EH (cell line): Measurements from ENCODE around the gene KDM4C.
A peak's percentile ranks its signal among the peaks of the same experiment; 100 is the strongest.
"Not testable (repeated sequence)": the region's sequence is repeated elsewhere in the genome, so short reads cannot be mapped to it uniquely, and the experiment has no call there.

Experiments
- DNase-seq: peaks from one replicate; pipeline ENCODE4 v3.0.0-alpha.2; 2015; ENCODE audit warnings: low read depth

Gene KDM4C

GRCh38 chr9:6807669-6808068, 49.9 kb downstream of the KDM4C start:
- not testable (repeated sequence) for DNase-seq

DNA sequence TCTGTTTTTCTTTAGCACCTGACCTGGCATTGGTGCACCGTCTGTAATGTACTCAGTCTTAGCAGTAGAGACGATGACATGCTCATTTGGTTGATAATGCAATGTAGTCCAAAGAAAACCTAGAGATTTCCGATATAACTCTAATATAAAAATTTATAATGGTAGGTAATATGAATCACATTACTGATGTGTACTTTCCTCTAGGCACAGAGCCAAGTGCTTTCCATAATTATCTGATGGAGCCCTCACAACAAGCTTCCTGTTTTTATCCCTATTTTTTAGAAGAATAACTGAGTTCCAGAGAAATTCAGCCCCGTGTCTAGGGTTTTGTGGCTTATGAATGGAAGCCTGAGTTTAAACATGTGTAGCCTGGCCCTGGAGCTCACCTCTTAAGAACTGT, 53.7 kb downstream of the KDM4C start:
- DNase-seq, result peak; percentile 8

DNA sequence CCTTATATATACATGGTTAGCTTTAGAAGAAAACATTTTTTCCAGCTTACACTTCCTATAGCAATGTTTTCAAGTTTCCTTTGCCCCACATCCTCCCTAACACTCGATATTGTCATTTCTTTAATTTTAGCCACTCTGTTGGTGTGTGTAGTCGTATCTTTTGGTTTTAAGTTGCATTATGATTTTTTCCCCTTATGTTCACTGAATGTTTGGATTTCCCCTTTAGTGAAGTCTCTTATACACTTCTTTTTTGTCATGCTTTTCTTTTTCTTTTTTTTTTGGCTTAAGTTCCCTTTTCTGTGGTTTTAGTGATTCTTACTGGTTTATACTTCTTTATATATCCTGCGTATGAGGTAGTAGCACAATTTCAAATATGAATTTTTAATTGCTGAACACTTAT, 58.8 kb downstream of the KDM4C start:
- DNase-seq, result no peak

DNA sequence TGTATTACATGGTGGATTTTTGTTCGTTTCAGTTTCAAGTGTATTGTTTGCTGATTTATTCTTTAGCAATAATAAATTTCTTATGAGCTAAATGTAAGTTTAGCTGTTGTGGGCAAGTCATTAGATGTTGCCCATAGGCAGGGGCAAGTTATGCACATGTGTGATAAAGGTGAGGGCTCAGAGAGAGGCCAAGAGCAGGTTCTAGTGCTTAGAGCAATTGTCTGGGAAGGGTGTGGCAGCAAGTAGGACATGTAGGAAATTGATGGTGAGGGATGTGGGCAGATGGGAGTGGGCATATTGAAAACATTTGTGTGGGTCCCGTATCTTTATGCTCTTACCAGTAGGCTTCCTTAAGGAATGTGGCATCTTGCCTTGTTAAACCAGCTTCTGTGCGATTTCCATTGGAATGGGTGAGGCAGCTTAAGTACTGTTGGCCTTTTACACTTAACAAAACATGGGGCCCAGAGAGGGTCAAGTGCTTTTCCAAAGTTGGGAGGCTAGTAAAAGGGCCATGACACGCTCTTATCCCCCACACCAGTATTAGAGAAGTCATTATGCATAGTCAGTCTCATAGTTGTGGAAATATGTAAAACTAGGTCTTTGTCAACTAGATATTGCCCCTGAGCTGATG, 60.6 kb downstream of the KDM4C start:
- no peak for DNase-seq

GRCh38 chr9:6819112-6819511, 61.3 kb downstream of the KDM4C start:
- DNase-seq, result no peak

GRCh38 chr9:6819529-6819928, 61.8 kb downstream of the KDM4C start:
- no peak for DNase-seq

DNA sequence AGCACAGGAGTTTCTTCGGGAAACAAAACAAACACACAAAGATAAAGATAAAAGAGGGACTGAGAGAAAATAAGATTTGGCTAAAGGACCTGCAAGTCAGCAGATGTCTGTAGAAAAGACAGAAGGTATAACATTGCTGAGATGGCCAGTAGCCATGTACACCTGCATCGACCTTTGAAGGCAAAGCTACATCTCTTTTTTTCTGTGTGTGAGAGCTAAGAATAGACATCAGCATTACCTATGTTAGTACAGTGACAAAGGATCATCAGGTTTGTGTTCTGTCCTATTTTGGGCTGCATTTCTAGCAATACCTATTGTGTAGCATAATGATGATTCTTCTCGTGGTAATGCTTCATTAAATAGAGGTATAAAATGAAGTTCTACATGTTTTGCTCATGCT, 64.9 kb downstream of the KDM4C start:
- no peak for DNase-seq

GRCh38 chr9:6827439-6828145, 69.8 kb downstream of the KDM4C start:
- peak; percentile 48 for DNase-seq

DNA sequence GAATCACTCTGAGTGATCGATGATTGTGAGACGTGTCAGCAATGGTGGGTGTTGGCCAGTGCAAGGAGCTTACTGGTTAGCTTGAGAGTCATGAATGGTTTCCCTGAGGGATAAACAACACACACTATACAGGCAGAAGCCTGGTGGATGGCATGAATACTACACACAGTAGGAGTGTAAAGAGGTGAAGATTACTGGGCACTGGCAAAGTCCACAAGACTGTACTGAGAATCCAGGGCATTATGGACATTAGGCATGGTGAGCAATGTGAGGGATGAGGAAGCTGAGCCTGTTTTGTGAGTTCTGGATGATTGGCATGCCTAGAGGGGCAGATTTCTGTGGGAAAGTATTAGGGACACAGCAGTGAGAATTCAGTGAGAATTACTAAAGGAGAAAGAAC, 71.3 kb downstream of the KDM4C start:
- peak; percentile 18 for DNase-seq

GRCh38 chr9:6829536-6829935, 71.8 kb downstream of the KDM4C start:
- no peak for DNase-seq

DNA sequence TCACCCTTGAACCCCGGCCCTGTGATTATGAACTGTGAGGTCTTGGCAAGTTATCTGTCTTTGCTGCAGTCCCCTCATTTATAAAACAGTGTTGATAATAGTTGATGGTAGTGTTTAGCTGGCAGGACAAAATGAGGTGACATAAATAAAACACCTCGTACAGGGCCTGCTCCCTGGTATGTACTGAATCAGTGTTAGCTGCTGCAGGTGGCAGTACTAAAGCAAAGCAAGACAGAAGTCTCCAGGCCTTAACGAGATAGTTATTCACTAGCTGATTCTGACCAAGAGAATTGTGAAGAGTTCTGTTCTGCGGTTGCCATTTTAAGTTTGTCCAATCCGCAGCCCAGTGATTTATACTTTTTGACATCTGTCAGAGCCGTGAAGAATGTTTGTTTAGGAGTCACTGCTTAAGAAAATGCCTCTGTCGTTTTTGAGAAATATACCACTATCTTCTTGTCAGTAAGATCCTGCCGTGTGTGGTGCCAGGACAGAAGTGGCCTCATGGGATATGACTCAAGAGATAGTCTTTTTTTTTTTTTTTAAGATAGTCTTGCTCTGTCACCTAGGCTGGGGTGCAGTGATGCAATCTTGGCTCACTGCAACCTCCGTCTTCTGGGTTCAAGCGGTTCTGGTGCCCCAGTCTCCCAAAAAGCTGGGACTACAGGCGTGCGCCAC, 75.9 kb downstream of the KDM4C start:
- DNase-seq, result peak; percentile 48

- no peak for DNase-seq
Observed at GRCh38 chr9:6834306-6834705, 76.5 kb downstream of the KDM4C start.

- no peak for DNase-seq
Observed at GRCh38 chr9:6838158-6838557, 80.4 kb downstream of the KDM4C start.

- peak; percentile 71 for DNase-seq
Observed at GRCh38 chr9:6842584-6842947, 84.8 kb downstream of the KDM4C start.

GRCh38 chr9:6843742-6844141, 86.0 kb downstream of the KDM4C start:
- DNase-seq, result no peak

GRCh38 chr9:6844267-6844666, 86.5 kb downstream of the KDM4C start:
- DNase-seq, result no peak

DNA sequence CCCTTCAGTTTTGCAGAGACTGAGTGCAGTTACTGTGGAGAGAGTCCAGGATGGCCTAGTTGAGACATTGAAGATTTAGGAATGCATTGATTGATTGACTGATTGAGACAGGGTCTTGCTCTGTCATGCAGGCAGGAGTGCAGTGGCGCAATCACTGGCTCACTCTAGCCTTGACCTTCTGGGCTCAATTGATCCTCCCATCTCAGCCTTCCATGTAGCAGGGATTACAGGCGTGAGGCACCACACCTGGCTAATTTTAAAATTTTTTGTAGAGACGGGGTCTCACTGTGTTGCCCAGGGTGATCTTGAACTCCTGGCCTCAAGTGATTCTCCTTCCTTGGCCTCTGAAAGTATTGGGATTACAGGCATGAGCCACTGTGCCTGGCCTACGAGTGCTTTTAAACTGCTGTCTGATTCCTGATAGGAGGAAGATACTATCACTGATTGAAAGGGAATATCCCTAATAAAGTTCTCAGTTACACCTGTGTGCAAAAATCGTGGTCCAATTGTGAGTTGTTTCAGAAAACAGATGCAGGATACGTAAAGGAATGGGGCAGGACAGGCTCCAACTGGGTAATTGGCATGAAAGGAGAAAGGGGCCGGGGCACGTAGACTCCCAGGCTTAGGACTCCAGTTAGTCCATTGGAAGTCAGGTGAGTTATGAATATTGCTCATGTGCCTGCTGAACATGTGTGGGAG, 87.5 kb downstream of the KDM4C start:
- no peak for DNase-seq

DNA sequence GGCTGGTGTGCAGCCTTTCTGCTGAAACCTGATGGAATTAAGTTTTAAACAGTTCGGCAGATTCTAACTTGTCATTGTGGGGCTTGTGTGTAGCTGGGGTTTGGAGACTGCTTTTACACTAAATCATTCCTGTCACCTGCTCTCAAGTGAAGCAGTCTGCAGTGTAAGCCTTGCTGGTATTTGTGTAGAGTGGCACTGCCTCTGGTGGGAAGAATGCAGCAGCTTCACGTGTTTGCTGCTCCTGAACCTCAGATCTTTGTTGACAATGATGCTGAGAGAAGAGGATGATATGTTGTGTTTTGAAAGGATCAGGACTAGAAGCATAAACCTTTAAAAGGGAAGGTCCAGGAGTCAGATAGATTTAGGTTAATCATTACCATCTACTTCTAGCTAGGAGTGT, 88.1 kb downstream of the KDM4C start:
- peak; percentile 22 for DNase-seq

DNA sequence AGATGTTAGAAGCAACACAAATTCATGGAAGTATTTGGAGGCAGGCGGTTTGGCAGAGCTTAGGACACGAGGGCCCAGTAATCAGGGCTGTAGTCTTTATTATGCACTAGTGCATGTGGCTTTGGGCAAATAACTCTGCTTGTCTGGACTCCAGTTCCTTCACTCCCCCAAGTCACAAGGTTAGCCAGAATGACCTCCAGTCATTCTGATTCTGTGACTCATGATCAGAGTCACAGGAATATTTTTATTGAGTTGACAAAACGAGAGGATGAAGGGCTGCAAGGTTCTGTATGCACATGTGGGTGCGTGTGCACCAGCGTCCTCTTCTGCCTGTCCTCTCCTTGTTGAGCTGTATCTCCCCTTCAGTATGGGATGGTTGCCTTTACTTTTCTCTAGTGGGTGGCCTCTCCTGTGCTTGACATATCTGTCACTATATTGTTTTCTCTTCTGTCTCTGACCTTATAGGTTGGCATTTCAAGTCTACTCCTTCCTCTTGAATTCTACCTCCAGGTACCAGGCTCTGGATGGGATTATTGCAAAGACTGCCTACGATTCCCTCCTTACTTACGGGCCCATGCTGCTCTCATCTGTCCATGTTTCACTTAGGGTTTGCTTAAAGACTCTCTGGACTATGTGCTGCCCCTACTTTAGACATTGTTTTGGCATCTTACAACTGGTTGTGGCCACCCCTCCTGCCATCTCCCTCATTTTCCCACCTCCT, 94.6 kb downstream of the KDM4C start:
- DNase-seq, result peak; percentile 77

- no peak for DNase-seq
Observed at GRCh38 chr9:6855860-6856259, 98.1 kb downstream of the KDM4C start.

DNA sequence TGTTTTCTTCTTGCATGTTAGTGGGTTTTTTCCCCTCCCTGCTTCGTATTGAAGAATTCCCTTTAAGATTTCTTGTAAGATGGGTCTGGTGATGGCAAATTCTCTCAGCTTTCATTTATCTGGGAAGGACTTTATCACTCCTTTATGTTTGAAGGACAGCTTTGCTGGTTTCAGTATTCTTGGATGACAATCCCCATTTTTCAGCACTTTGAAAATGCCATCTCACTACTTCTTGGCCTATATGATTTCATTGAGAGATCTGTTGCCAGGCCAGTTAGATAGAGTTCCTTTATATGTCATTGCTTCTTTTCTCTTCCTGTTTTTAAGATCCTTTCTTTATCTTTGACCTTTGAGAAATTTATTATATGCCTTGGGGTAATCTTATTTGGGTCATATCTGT, 106.3 kb downstream of the KDM4C start:
- DNase-seq, result no peak
